HG02885 (cell line): ENCODE data around the gene TLE3.

Source experiments
- ATAC-seq: cut with Tn5 transposase; IDR thresholded peaks from one replicate; pipeline ENCODE4 v1.9.1; 2021; ENCODE audit warnings: mild to moderate bottlenecking; ENCODE audit not compliant: unreplicated experiment, poor library complexity

The TLE3 gene

GRCh38 chr15:70100474-70101341, 3.0 kb upstream of the TLE3 start:
- ATAC-seq: no peak

- ATAC-seq: no peak
These were observed 2.3 kb upstream of the TLE3 start for GRCh38 chr15:70099967-70100473.

GRCh38 chr15:70099167-70099966, 1.6 kb upstream of the TLE3 start:
- ATAC-seq: peak; percentile 78

GRCh38 chr15:70098461-70099166, 897 bp upstream of the TLE3 start:
- ATAC-seq: no peak

GRCh38 chr15:70098153-70098460, 390 bp upstream of the TLE3 start:
- ATAC-seq: no peak

- no peak for ATAC-seq
These were observed 725 bp downstream of the TLE3 start for GRCh38 chr15:70097063-70097320.

- no peak for ATAC-seq
These were observed 1.3 kb downstream of the TLE3 start for GRCh38 chr15:70096215-70097062.

GRCh38 chr15:70095408-70096214, 2.1 kb downstream of the TLE3 start:
- ATAC-seq: no peak

- ATAC-seq: no peak
These were observed 2.9 kb downstream of the TLE3 start for GRCh38 chr15:70094690-70095311.

- no peak for ATAC-seq
These were observed 4.0 kb downstream of the TLE3 start for GRCh38 chr15:70093481-70094319.

- ATAC-seq: no peak
These were observed 4.6 kb downstream of the TLE3 start for GRCh38 chr15:70093070-70093469.

- no peak for ATAC-seq
These were observed 5.2 kb downstream of the TLE3 start for GRCh38 chr15:70092464-70093027.

GRCh38 chr15:70091726-70092463, 5.8 kb downstream of the TLE3 start:
- ATAC-seq: no peak

GRCh38 chr15:70090436-70091296, 7.1 kb downstream of the TLE3 start:
- ATAC-seq: no peak

- no peak for ATAC-seq
These were observed 8.1 kb downstream of the TLE3 start for GRCh38 chr15:70089692-70089971.

- no peak for ATAC-seq
These were observed 8.6 kb downstream of the TLE3 start for GRCh38 chr15:70088887-70089691.
